NCI-H2107 treated with DMSO at 0.1 percent for 48 hours (cell line): ENCODE results near the gene SEMA3E.
A peak's percentile ranks its signal among the peaks of the same experiment; 100 is the strongest.
"Not testable (repeated sequence)": the region's sequence is repeated elsewhere in the genome, so short reads cannot be mapped to it uniquely, and the experiment has no call there.

Source experiments
- DNase-seq: peaks from one replicate; lab custom pipeline; 2025; ENCODE audit not compliant: unreplicated experiment; lab: John Stamatoyannopoulos, UW

The SEMA3E gene

DNA sequence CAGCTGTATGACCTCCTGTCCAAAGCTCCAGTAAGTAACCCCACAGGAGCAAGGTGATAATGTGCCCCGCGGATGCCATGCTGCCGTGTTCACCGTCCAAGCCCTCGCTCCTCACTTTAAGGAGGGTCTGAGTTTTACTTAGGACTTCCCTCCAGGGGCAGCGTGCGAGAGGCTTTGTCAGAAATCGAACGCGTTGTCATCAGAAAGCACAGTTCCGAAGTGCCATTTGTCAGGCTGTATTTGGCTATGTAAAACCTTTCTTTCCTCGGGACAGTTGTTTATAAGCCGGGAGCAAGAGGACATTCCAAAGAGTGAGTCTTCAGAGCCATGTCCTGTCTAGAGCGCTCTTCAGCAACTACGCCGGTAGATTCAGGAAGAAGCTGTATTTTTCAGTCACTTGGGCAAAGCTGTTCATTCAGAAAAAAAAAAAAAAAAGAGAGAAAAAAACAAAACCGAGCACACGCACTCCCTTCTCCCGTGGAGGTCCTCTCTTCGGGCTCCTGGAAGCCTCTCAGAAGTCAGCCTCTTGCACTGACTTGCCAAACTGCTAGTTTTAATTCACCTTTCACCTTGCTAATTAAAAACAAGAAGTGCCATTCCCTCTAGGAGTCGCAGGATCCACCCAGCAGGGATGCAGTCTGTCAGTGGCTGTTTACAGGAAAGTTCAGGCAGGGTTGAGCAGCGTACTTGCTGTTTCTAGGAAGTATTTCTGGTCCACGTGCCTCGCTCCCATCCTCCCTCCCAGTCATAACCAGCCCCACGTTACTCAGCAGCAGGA lies at the start of gene SEMA3E:
SEMA3E (minus strand) TSS at position 676 of the 778 bp plus-strand sequence.
- DNase-seq, result no peak

DNA sequence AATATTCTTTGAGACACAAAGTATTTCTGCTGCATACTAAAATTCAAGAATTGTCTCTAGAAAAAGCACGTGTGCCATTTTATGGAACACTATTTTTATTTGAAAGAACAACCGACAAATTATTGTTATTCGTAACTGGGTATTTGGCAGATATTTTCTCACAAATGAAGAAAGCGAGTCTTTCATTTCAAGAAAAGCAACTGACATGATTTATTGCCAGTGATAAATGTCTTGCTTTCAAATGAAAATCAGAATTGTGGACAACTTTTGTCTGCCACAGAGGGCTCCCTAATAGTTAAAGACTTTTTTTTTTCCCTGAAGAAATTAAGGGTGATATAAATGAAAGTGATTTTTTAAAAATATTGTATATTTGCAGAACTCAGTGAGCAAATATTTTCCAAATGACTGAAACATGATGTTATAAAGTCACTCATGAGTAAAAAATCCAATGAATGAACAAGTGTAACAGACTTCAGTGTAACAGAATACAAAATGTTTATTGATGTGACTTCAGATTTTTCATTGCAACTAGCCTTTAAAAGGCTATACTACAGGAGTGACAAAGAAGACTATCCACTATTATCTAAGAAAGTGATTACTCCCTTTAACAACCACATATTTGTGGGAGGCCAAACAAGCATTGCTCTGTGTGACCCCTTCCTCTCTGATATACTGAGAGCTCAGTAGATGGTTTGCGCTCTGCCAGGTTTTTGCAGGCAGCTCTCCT lies 49.0 kb upstream of the SEMA3E start:
- no peak for DNase-seq

DNA sequence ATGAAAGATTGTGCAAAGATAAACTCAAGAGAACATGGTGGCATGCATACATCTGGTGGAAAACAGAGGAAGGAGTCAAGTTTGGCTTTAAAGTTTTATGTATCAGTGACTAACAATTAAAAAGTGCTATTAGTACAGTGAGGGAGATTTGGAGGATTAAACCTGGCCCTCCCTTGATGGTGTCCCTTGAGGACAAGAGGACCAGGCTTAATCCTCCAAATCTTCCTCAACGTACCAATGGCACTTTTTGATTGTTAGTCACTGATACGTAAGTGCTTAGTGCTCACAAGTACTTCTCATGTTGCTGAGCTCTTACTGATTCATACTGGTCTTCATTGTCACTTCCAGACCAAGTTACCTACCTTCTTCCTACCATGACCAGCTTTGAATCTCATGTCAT lies 47.2 kb upstream of the SEMA3E start:
- no peak for DNase-seq

GRCh38 chr7:83695128-83695960 lies 46.4 kb upstream of the SEMA3E start:
- DNase-seq, result no peak

- DNase-seq, result no peak
These were observed 44.3 kb upstream of the SEMA3E start for GRCh38 chr7:83693256-83693655.

GRCh38 chr7:83691095-83691494 lies 42.2 kb upstream of the SEMA3E start:
- DNase-seq, result no peak

GRCh38 chr7:83689855-83690254 lies 40.9 kb upstream of the SEMA3E start:
- no peak for DNase-seq

- no peak for DNase-seq
These were observed 37.5 kb upstream of the SEMA3E start for GRCh38 chr7:83686416-83686815.

DNA sequence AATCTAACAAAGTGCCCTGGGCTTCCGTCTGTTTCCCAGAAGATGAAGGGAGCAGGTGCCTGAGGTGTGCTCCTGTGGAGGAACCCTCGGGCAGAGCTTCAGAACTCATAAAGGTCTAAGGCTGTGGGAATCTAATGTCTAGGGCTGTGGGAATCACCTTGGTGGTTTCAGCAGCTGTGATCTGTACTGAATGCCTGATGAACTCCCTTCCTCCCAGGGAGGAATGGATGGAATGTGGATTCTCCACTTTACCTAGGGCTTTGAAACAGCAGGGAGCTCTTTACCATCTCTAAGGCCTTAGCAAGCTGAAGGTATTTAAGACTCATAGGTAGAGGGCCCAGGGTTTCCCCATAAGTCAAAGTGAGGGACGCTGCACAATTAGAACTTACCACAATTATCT lies 36.0 kb upstream of the SEMA3E start:
- no peak for DNase-seq

GRCh38 chr7:83681200-83681778 lies 32.4 kb upstream of the SEMA3E start:
- DNase-seq, result no peak

GRCh38 chr7:83677180-83677866 lies 28.4 kb upstream of the SEMA3E start:
- DNase-seq, result peak; percentile 20

DNA sequence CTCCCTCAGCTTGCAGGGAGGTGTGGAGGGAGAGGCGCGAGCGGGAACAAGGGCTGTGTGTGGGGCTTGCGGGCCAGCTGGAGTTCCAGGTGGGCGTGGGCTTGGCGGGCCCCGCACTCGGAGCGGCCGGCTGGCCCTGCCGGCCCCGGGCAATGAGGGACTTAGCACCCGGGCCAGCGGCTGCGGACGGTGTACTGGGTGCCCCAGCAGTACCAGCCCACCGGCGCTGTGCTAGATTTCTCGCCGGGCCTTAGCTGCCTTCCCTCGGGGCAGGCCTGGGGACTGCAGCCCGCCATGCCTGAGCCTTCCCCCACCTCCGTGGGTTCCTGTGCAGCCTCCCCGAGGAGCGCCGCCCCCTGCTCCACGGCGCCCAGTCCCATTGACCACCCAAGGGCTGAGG lies 24.4 kb upstream of the SEMA3E start:
- DNase-seq, result not testable (repeated sequence)

DNA sequence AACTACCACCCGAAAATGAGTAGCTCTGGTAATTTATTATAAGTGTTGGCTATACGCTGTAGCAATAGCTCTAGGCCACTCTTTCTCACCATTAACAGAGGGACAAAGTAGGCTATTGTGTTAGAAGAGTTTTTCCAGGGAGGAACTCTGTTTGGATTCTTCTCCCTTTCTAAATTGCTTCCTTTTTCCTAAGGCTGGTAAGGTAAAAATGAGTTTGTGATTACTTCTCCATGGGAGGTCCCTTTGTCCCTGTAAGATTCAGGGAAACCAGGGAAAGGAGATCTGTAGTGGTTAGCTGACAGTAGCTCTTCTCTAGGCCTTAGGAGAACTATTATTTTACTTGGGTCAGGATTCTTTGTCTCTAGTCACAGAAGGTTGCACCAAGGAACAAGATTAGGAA lies 23.2 kb upstream of the SEMA3E start:
- DNase-seq, result no peak

DNA sequence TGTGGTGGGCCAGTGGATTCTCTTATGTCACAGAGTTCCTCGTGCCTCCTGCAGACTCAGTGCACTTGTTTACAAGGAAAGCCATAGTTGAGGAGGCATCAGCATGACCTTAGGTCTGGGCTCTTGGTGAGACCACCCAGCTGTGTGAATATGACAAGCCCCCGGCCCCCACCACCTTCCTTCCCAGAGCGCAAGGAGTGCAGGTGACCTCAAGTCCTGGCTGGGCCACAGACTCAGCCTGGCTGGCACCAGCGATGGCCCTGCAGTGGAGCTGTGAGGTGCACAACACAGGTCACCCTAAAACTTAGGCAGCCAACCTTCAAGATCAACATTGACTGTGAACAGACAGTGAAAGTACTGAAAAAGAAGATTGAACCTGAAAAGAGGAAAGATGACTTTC lies 14.2 kb upstream of the SEMA3E start:
- no peak for DNase-seq

DNA sequence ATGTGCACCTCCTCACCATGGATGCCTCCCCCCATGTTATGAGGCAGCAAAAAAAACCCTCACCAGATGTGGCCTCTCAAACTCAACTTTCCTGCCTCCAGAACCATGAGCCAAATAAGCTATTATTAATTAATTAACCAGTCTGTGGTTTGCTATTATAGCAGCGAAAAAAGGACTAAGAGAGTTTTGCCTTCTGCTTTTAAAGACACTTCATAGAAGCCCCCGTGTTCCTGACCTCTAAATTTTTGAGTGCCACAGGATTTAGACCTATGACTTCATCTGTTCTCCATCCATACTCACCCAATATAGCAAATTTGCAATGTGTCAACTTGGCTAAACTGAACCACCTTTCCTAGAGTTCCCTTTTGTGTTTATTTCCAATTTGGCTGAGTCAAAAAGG lies 9.2 kb upstream of the SEMA3E start:
- DNase-seq, result no peak

GRCh38 chr7:83655951-83656556 lies 7.1 kb upstream of the SEMA3E start:
- peak; percentile 25 for DNase-seq

GRCh38 chr7:83652481-83652880 lies 3.5 kb upstream of the SEMA3E start:
- DNase-seq, result no peak

DNA sequence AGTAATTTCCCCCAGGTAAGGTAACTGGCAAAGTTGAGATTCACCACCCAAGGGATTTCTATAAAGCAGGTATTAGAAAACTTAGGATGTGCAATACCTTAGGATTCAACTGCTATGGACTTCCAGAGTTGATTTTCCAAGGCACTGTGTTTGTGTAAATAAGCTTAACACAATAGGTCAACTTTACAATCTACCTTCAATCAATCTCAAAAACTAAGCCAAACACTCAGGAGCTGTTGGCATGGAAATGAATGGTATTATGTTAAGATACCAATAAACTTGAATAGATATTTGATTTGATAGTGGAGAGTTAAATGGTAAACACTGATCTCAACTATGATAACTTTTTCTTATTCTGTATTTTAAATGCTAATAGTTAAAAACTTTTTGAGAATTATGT lies 762 bp upstream of the SEMA3E start:
- no peak for DNase-seq

DNA sequence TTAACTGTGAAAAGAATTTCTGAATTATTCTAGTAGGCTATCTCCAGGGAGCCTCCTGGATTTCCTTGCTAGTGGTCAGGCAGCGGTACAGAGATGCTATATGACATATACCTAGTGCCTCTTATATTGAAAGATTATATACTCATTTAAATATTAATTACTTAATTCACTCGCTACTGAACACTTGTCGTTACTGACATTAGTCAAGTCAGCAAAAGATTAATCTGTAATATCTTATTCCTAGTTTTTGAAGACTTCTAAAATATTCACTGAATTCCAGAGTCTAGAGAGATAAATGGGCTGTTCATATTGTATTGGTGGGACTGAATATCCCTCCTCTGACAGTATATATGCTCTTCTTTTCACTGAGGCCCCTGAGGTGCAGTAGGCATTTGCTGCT lies 2.9 kb downstream of the SEMA3E start:
- DNase-seq, result no peak

GRCh38 chr7:83643739-83644138 lies 5.2 kb downstream of the SEMA3E start:
- no peak for DNase-seq
